Right cardiac atrium (tissue), 5 donors: ENCODE data around the gene KCNAB1. TPM values are rescaled to one million over a fixed set of nuclear protein-coding genes. Genes with fewer than 3 reads are reported as not detected.
"Not testable (repeated sequence)": the region's sequence is repeated elsewhere in the genome, so short reads cannot be mapped to it uniquely, and the experiment has no call there.

Experiments used
- ATAC-seq, 2 donors: fragments of 200-7000 bp; cut with Tn5 transposase; one replicate each; pipeline versions ENCODE4 v1.8.0 to v1.9.1; 2020; ENCODE audit warnings: moderate library complexity in 2 of 2, mild to moderate bottlenecking in 1 of 2
- DNase-seq, 3 donors: peaks; one replicate each; pipeline ENCODE4 v3.0.0-alpha.2; 2020
- H3K27ac ChIP-seq: one replicate; pipeline ENCODE4 v1.5.1; 2013; ENCODE audit warnings: mild to moderate bottlenecking, low read length, control low read depth, moderate library complexity
- H3K27me3 ChIP-seq: one replicate; pipeline ENCODE4 v1.6.1; 2013; ENCODE audit not compliant: control insufficient read depth, insufficient read depth
- H3K4me1 ChIP-seq: one replicate; pipeline ENCODE4 v1.6.1; 2013; ENCODE audit warnings: low read length; ENCODE audit not compliant: control insufficient read depth, insufficient read depth
- H3K4me3 ChIP-seq: one replicate; pipeline ENCODE4 v1.5.1; 2013; ENCODE audit warnings: low read length, control low read depth
- H3K9me3 ChIP-seq: one replicate; pipeline ENCODE4 v1.6.1; 2013; ENCODE audit warnings: low read length; ENCODE audit not compliant: control insufficient read depth
- WGBS: extraction: QIAGEN DNeasy Blood & Tissue Kit; methylation state at CpG from one replicate; pipeline ENCODE4 v1.1.7; 2013; 5-methylcytosine and 5-hydroxymethylcytosine counted together
- intact Hi-C, 4 donors: fragments of 100-400 bp; cut with DNase I; formaldehyde crosslinking; loops; one replicate each; pipeline versions ENCODE4 v1.11.0 to v1.14.0; 2022 to 2023
- polyA plus RNA-seq: library from polyadenylated mRNA; stranded (reverse); fragments of 200-250 nt; gene quantifications from one replicate; pipeline ENCODE4 v1.2.3, GENCODE V29; 2013
- total RNA-seq, 4 donors: library from RNA; stranded (reverse); fragmentation: NEBNext Ultra II Directional; extraction: Animal tissue kit (Norgen Biotek cat#: 25700); gene quantifications; one replicate each; pipeline ENCODE4 v1.2.1, GENCODE V29; 2021
- donor health status: healthy with polysubstance abuse.
- donor health status: DM: no; HTN: yes; CAD: no.
- donor health status: DM: no; HTN: no; CAD: no.
- donor health status: DM: no; HTN: yes; CAD: no; lungs with severe emphysema.
- donor health status: DM: yes; HTN: yes; CAD: no.

The KCNAB1 gene
- total and polyA plus RNA-seq, 5 donors, result 1.1 to 3.7 (median 2.0) TPM

DNA sequence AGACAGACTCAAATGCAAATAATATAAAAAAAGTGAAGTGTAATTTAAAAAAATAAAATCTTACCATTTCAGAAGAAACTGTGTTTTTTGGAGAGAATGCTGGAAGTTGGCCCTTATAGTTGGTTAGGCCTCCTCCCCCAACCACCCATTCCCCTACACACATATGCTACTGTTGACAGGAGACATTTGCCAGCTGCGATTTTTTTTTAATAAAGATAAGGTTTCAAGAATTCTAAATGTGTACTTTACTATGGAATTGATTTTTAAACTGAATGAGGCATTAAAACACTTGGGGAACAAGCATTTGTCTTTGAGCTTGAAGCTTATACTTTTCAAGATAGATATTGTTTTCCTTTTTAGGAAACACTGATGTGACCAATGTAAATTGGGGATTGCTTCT, 438.9 kb downstream of the KCNAB1 start:
- H3K4me3 ChIP-seq, result no peak overlapping the region
- no peaks in the 10 kb centered on the region for H3K9me3 ChIP-seq
- no peaks in the 10 kb centered on the region for H3K4me1 ChIP-seq
- WGBS, result 18% methylated on average over 1 of the region's 1 CpG
- DNase-seq, result no peak
- no peaks in the 10 kb centered on the region for H3K27me3 ChIP-seq
- H3K27ac ChIP-seq, result no peak overlapping the region
- ATAC-seq, result no peak
- intact Hi-C loops, result loop anchor here in 3 of 4 donors (10.0 kb wide), 2 partner anchors 115 to 525 kb away; partner anchors contain the start of gene TIPARP (in 2 of the 3)

DNA sequence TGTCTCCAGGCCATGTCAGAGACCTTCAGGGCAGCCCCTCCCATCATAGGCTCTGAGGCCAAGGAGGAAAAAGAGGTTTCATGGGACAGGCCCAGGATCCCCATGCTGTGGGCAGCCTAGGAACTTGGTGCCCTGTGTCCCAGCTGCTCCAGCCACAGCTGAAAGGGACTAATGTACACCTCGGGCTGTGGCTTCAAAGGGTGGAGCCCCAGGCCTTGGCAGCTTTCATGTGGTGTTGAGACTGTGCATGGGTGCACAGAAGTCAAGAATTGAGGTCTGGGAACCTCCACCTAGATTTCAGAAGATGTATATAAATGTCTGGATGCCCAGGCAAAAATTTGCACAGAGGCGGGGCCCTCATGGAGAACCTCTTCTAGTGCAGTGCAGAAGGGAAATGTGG, 441.2 kb downstream of the KCNAB1 start:
- WGBS, result 81% methylated on average over 2 of the region's 2 CpGs
- intact Hi-C loops, result no loop called here
- DNase-seq, result no peak

DNA sequence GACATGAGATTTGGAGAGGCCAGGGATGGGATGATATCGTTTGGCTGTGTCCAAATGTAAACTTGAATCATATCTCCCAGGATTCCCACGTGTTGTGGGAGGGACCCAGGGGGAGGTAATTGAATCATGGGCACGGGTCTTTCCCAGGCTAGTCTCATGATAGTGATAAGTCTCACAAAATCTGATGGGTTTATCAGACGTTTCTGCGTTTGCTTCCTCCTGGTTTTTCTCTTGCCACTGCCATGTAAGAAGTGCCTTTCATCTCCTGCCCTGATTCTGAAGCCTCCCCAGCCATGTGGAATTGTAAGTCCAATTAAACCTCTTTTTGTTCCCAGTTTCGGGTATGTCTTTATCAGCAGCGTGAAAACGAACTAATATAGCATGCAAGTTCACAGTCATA, 442.1 kb downstream of the KCNAB1 start:
- ATAC-seq, H3K27ac ChIP-seq, DNase-seq, H3K4me1 ChIP-seq, H3K4me3 ChIP-seq, intact Hi-C loops, H3K27me3 ChIP-seq, H3K9me3 ChIP-seq: not testable (repeated sequence)
- 46% methylated on average over 8 of the region's 8 CpGs for WGBS

More for the DNA sequence above, 441.2 kb downstream of the KCNAB1 start:
- no peaks in the 10 kb centered on the region for H3K9me3 ChIP-seq
- H3K4me3 ChIP-seq, result no peak overlapping the region
- no peak overlapping the region for H3K27ac ChIP-seq
- ATAC-seq, result no peak
- no peaks in the 10 kb centered on the region for H3K4me1 ChIP-seq
- H3K27me3 ChIP-seq, result no peaks in the 10 kb centered on the region

DNA sequence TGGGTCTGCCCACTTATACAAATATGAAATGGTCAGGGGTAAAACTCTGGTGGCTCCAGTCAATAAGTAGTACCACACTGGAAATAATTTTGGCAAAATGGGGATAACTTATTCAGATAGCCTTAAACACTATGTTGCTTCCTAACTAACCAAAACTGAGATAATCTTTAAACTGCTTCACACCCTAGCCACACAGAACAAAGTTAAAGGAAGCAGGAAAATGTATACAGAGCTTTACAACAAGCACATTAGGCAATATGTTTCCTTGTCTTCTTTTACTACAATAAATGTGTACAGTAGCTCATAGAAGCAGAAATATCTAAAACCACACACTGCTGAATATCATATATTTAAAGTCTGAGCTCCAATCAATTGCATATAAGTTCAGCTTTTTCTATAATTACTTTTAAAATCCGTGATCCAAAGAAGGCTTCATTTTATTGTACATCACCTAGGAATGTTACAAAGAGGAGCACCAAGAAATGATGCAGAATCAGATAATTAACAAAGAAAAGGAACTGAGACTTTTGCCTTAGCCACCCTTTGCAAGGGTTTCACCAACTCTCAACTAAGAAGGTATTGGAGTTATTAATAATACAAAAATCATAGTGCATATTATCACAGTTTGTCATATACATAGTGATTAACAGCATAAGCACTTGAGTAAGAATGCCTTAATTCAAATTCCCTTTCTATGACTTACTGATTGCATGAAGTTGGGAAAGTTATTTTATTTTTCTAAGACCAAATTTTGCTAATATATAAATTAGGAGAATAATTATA, 443.7 kb downstream of the KCNAB1 start:
- intact Hi-C loops, result no loop called here
- DNase-seq (no peak), ATAC-seq (no peak)
- Histone ChIP-seq H3K27ac (no peak overlapping the region), H3K4me3 (no peak overlapping the region), H3K4me1 (no peaks in the 10 kb centered on the region), H3K27me3 (no peaks in the 10 kb centered on the region), H3K9me3 (no peaks in the 10 kb centered on the region)
- WGBS, result 64% methylated on average over 1 of the region's 1 CpG

DNA sequence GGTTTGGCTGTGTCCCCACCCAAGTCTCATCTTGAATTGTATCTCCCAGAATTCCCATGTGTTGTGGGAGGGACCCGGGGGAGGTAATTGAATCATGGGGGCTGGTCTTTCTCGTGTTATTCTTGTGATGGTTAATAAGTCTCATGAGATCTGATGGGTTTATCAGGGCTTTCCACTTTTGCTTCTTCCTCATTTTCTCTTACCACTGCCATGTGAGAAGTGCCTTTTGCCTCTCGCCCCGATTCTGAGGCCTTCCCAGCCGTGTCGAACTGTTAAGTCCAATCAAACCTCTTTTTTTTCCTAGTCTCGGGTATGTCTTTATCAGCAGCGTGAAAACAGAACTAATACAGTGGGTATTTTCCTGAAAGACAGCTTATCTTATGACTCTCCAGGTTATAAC, 448.6 kb downstream of the KCNAB1 start:
- H3K27me3 ChIP-seq, H3K9me3 ChIP-seq, H3K27ac ChIP-seq, ATAC-seq, intact Hi-C loops, DNase-seq, H3K4me3 ChIP-seq, H3K4me1 ChIP-seq: not testable (repeated sequence)
- WGBS, result 80% methylated on average over 8 of the region's 8 CpGs

DNA sequence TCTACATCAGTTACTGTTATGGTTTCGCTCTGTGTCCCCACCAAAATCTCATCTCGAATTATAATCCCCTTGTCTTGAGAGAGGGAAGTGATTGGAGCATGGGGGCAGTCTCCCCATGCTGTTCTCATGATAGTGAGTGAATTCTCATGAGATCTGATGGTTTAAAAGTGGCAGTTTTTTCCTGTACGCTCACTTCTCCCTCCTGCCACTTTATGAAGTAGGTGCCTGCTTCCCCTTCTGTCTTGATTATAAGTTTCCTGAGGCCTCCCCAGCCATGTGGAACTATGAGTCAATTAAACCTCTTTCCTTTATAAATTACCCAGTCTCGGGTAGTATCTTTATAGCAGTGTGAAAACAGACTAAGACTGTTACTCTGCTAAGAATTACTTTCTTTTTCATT, 449.5 kb downstream of the KCNAB1 start:
- H3K4me1 ChIP-seq, ATAC-seq, intact Hi-C loops, H3K4me3 ChIP-seq, H3K27ac ChIP-seq, DNase-seq, H3K27me3 ChIP-seq, H3K9me3 ChIP-seq: not testable (repeated sequence)
- 70% methylated on average over 4 of the region's 4 CpGs for WGBS

DNA sequence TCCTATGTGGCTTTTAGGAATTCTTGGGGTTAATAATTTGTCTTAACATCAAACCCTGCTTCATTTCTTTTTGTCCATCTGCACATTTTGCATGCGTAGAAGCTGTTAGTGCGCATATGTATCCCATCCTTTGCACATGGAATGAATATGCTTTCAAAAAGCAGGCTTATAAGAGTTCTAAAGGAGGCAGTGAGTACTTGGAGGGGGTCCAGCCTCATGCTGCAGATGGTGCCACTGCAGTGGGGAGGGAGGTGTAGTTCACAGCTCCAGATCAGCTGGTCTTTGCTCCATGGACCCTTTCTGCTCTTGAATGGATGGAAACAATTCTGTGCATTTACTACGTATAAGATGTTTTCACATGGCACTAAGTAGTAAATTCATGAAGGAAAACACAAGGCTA, 455.3 kb downstream of the KCNAB1 start:
- ATAC-seq, result no peak
- H3K4me1 ChIP-seq, result no peaks in the 10 kb centered on the region
- no peaks in the 10 kb centered on the region for H3K27me3 ChIP-seq
- DNase-seq, result no peak
- 86% methylated on average over 3 of the region's 3 CpGs for WGBS
- no peak overlapping the region for H3K27ac ChIP-seq
- H3K9me3 ChIP-seq, result no peaks in the 10 kb centered on the region
- H3K4me3 ChIP-seq, result no peak overlapping the region
- intact Hi-C loops, result no loop called here

DNA sequence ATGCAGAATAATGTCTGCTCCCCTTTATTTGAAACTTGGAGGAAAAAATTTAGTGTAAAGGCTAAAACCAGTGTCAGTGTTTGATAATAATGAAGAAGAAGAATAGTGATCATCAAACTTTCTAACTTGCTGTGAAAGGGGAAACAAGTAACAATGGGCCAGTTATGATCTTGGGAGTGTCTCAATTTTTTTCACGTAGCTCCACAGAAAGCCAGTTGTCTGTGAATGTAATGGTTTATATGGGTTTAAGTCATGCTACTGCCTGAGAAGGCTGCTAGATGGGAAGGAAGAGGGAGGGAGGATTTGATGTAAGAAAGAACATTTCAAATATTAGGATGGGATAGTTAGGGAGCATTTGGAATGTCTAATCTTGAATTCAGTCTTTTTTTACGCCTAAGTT, 455.7 kb downstream of the KCNAB1 start:
- no peak overlapping the region for H3K4me3 ChIP-seq
- H3K4me1 ChIP-seq, result no peaks in the 10 kb centered on the region
- no peaks in the 10 kb centered on the region for H3K9me3 ChIP-seq
- DNase-seq (no peak), ATAC-seq (no peak)
- 75% methylated on average over 2 of the region's 2 CpGs for WGBS
- intact Hi-C loops, result no loop called here
- H3K27me3 ChIP-seq, result no peaks in the 10 kb centered on the region
- no peak overlapping the region for H3K27ac ChIP-seq

DNA sequence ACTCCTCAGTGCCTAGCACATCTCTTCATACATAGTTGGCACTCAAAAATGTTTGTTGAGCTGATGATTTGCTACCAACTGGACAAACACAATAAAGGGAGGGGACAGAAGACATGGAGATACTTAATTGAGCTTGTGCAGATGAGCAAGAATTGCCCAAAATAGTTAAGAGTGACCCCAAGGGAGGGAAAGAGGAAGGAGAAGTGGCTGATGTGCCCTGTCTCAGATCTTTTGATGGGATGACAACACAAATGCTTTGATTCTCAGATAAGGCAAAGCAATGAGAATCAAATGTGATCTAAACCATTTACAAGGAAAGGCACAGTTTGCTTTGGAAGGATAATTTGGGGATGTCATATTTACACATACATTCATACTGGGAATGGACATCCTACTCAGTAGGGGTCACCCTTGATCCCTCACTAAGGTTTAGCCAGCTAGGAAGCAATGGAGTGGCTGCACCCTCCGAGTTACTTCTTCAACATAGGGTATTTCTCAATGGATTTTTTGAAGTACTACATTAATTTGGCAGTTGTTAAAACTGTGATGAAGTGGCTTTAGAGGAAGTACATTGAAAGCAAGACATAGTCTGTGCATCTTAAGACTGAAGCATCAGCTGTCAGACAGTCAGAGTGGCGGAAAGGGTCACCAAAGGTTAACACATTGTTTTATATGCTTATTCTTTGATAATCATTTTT, 456.4 kb downstream of the KCNAB1 start:
- peak; percentile 47 to 60 for ATAC-seq
- Histone ChIP-seq H3K27me3 (no peaks in the 10 kb centered on the region), H3K9me3 (no peaks in the 10 kb centered on the region), H3K4me1 (no peaks in the 10 kb centered on the region), H3K27ac (no peak overlapping the region), H3K4me3 (no peak overlapping the region)
- 79% methylated on average over 2 of the region's 2 CpGs for WGBS
- intact Hi-C loops, result no loop called here
- DNase-seq, result no peak

DNA sequence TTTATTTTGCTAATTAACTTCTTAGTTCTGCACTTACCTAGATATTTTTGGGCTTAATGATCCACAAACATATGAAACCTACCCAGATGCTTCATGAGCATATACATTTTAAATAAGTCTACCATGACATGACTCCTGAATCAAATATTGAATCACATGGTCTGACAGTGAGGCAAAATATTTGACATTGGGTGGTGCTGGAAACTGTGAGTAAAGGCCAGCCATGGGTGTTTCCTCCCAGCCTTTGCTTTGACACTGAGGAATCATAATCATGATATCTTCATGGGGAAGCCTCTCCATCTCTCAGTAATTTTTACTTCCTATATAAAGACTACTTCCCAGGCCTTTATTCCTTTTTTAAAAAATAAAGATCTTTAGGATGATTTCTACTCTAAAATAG, 457.4 kb downstream of the KCNAB1 start:
- intact Hi-C loops, result no loop called here
- no peak for DNase-seq
- H3K4me3 ChIP-seq, result no peak overlapping the region
- H3K4me1 ChIP-seq, result no peaks in the 10 kb centered on the region
- no peak overlapping the region for H3K27ac ChIP-seq
- no peaks in the 10 kb centered on the region for H3K27me3 ChIP-seq
- H3K9me3 ChIP-seq, result no peaks in the 10 kb centered on the region
- ATAC-seq, result peak in 1 of 2 donors; percentile 58

DNA sequence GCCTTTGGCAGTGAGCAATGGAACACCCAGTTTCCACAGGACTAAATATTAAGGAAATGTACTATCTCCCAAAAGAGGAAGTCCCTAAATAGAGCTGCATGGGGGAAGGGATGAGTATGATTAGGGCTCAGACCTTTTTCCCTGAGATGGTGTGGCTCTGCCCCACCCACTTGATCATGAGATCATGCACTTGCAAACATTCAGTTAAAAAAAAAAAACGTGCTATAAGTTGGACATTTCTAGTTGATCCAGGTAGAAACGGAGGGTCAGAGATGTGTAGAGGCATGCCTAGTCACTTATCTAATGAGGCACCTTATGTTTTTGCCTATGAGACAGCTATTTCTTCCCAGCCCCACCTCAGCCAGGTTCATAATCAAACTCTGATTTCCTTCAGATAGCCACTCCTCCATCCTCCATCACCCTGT, 459.1 kb downstream of the KCNAB1 start:
- no peaks in the 10 kb centered on the region for H3K27me3 ChIP-seq
- DNase-seq (peak in 2 of 3 donors; percentile 23 to 56), ATAC-seq (peak; percentile 73 to 92)
- H3K4me1 ChIP-seq, result no peaks in the 10 kb centered on the region
- H3K27ac ChIP-seq, result no peak overlapping the region
- H3K9me3 ChIP-seq, result no peaks in the 10 kb centered on the region
- no peak overlapping the region for H3K4me3 ChIP-seq
- 55% methylated on average over 2 of the region's 2 CpGs for WGBS
- intact Hi-C loops, result no loop called here
